GM12878 (cell line): ENCODE results near the gene PCDHGC4. TPM values are rescaled to one million over a fixed set of nuclear protein-coding genes. Genes with fewer than 3 reads are reported as not detected.
A peak's percentile ranks its signal among the peaks of the same experiment; 100 is the strongest.

Source experiments
- ATAC-seq: fragments of 200-7000 bp; cut with Tn5 transposase; 3 replicates; pipeline ENCODE4 v1.9.1; 2020; ENCODE audit warnings: mild to moderate bottlenecking, moderate library complexity
- BruUV-seq: library from RNA; stranded (reverse); fragments of 400-500 nt; replicated peaks from 2 replicates; lab custom pipeline; 2021; lab: Mats Ljungman, UMichigan
- CTCF ChIA-PET: fragments of 300-600 bp; sonication (Branson Sonifier 250); formaldehyde crosslinking; extraction: SDS; loops from one replicate; lab custom pipeline; 2021; ENCODE audit warnings: inconsistent platforms; lab: Yijun Ruan, JAX
- POLR2A ChIA-PET: fragments of 350-600 bp; formaldehyde crosslinking; extraction: SDS; loops from one replicate; lab custom pipeline; 2021; ENCODE audit warnings: inconsistent platforms; lab: Charles Lee
- RAD21 ChIA-PET: fragments of 300-600 bp; sonication (Branson Sonifier 250); formaldehyde crosslinking; loops from one replicate; lab custom pipeline; 2023; ENCODE audit warnings: antibody characterized with exemption; ENCODE audit not compliant: unreplicated experiment; lab: Charles Lee
- SMC1A ChIA-PET: fragments of 300-600 bp; sonication (Branson Sonifier 250); formaldehyde crosslinking; loops from one replicate; lab custom pipeline; 2023; ENCODE audit not compliant: unreplicated experiment, uncharacterized antibody; lab: Charles Lee
- DNase-seq: peaks from one replicate; pipeline ENCODE4 v3.0.0-alpha.2; 2011; ENCODE audit warnings: low read depth, low spot score
- FAIRE-seq: peaks from 3 replicates; lab custom pipeline; 2011; peaks lifted over from hg19 to GRCh38; lab: Jason Lieb, UNC
- H2AFZ ChIP-seq: 2 replicates; pipeline ENCODE4 v1.6.0; 2011; ENCODE audit warnings: low read depth, low read length, control low read depth; ENCODE audit not compliant: control insufficient read depth
- H3K27ac ChIP-seq: 2 replicates; pipeline ENCODE4 v1.5.1; 2011; ENCODE audit warnings: control low read depth; ENCODE audit not compliant: control insufficient read depth, insufficient read depth
- H3K27me3 ChIP-seq, 2 experiments: replicated peaks in 1 of 2; 2 replicates each; pipeline versions ENCODE4 v1.6.0 to v1.6.1; 2011; ENCODE audit warnings: low read length in 1 of 2; ENCODE audit not compliant: control insufficient read depth in 2 of 2, insufficient read depth in 2 of 2
- H3K36me3 ChIP-seq, 2 experiments: 2 replicates each; pipeline ENCODE4 v1.5.1; 2011; ENCODE audit warnings: low read length in 1 of 2; ENCODE audit not compliant: control insufficient read depth in 2 of 2, insufficient read depth in 2 of 2
- H3K4me1 ChIP-seq: 2 replicates; pipeline ENCODE4 v1.6.1; 2011; ENCODE audit warnings: mild to moderate bottlenecking, low read length, moderate library complexity, mixed read lengths; ENCODE audit not compliant: control insufficient read depth, insufficient read depth
- H3K4me2 ChIP-seq: 2 replicates; pipeline ENCODE4 v1.6.0; 2011; ENCODE audit warnings: control low read depth; ENCODE audit not compliant: control insufficient read depth, insufficient read depth
- H3K4me3 ChIP-seq: fragments of 200-600 bp; sonication (generic); 2 replicates; pipeline ENCODE4 v1.5.1; 2016
- H3K79me2 ChIP-seq: 2 replicates; pipeline ENCODE4 v1.6.0; 2011; ENCODE audit warnings: low read length; ENCODE audit not compliant: control insufficient read depth, insufficient read depth
- H3K9ac ChIP-seq: 2 replicates; pipeline ENCODE4 v1.8.0; 2011; ENCODE audit warnings: low read length, control low read depth, mixed read lengths; ENCODE audit not compliant: control insufficient read depth, insufficient read depth
- H3K9me3 ChIP-seq: replicated peaks from 3 replicates; pipeline ENCODE4 v1.5.1; 2011; ENCODE audit warnings: mild to moderate bottlenecking, low read length; ENCODE audit not compliant: control insufficient read depth, insufficient read depth
- H4K20me1 ChIP-seq: 2 replicates; pipeline ENCODE4 v1.6.0; 2011; ENCODE audit not compliant: control insufficient read depth, insufficient read depth
- CHD4 ChIP-seq: fragments of 200-600 bp; sonication (generic); IDR thresholded peaks from 2 replicates; pipeline ENCODE4 v1.6.1; 2016; ENCODE audit warnings: mild to moderate bottlenecking
- GATAD2B ChIP-seq: fragments of 450-650 bp; conservative IDR thresholded peaks from 2 replicates; pipeline ENCODE4 v1.6.1; 2017; ENCODE audit warnings: low read depth, mild to moderate bottlenecking, moderate library complexity
- HCFC1 ChIP-seq: fragments of 150-350 bp; IDR thresholded peaks from 2 replicates; pipeline ENCODE4 v1.6.1; 2014; ENCODE audit warnings: low read length
- HDAC2 ChIP-seq: fragments of 200-600 bp; sonication (generic); IDR thresholded peaks from 2 replicates; pipeline ENCODE4 v1.6.1; 2017
- JUNB ChIP-seq: IDR thresholded peaks from 2 replicates; pipeline ENCODE4 v1.6.1; 2016; ENCODE audit warnings: antibody characterized with exemption, mild to moderate bottlenecking
- MTA3 ChIP-seq: IDR thresholded peaks from 2 replicates; pipeline ENCODE4 v1.6.1; 2012; ENCODE audit warnings: low read length, inconsistent platforms, borderline replicate concordance
- MYB ChIP-seq: fragments of 150-350 bp; IDR thresholded peaks from 2 replicates; pipeline ENCODE4 v1.6.1; 2014; ENCODE audit warnings: mild to moderate bottlenecking, low read depth, low read length, borderline replicate concordance
- NRF1 ChIP-seq: conservative IDR thresholded peaks from 2 replicates; pipeline ENCODE4 v1.6.1; 2011; ENCODE audit warnings: mild to moderate bottlenecking, low read depth, low read length, improper control_type of control experiment
- REST ChIP-seq: IDR thresholded peaks from 2 replicates; pipeline ENCODE4 v1.6.1; 2012; ENCODE audit warnings: mild to moderate bottlenecking, low read depth, low read length
- SMAD1 ChIP-seq: fragments of 450-650 bp; IDR thresholded peaks from 2 replicates; pipeline ENCODE4 v1.6.1; 2018; ENCODE audit warnings: mild to moderate bottlenecking, low read depth; ENCODE audit not compliant: partially characterized antibody
- SMC3 ChIP-seq: IDR thresholded peaks from 2 replicates; pipeline ENCODE4 v1.6.1; 2011; ENCODE audit warnings: low read length, improper control_type of control experiment, borderline replicate concordance
- USF2 ChIP-seq: IDR thresholded peaks from 2 replicates; pipeline ENCODE4 v1.6.1; 2011; ENCODE audit warnings: low read depth, low read length, improper control_type of control experiment, borderline replicate concordance
- WRNIP1 ChIP-seq: IDR thresholded peaks from 2 replicates; pipeline ENCODE4 v1.6.1; 2011; ENCODE audit warnings: low read depth, low read length, improper control_type of control experiment, borderline replicate concordance
- ZBTB4 ChIP-seq: fragments of 450-650 bp; formaldehyde crosslinking; IDR thresholded peaks from 2 replicates; pipeline ENCODE4 v1.4.0; 2022; ENCODE audit warnings: mild to moderate bottlenecking, moderate library complexity
- WGBS: methylation state at CpG from one replicate; pipeline ENCODE4 v1.1.6; 2016; ENCODE audit warnings: low lambda C conversion rate; ENCODE audit not compliant: insufficient replicate concordance, insufficient coverage; ENCODE audit errors: missing lambda C conversion rate; 5-methylcytosine and 5-hydroxymethylcytosine counted together
- in situ Hi-C: fragments of 300-500 bp; cut with MboI; formaldehyde crosslinking; loops from 9 replicates; pipeline ENCODE4 v1.14.3; 2018; ENCODE audit warnings: mixed read lengths
- intact Hi-C: fragments of 100-400 bp; cut with micrococcal nuclease; formaldehyde crosslinking; loops from one replicate; pipeline ENCODE4 v1.14.2; 2022; ENCODE audit not compliant: unreplicated experiment
- polyA plus RNA-seq, 11 experiments: library from polyadenylated mRNA; depleted of rRNA in 4 of 11; unstranded in 6 of 11; stranded (reverse) in 5 of 11; fragments of >200 nt; fragmentation: Nextera tagmentation in 4 of 11; fragmentation: Illumina TruSeq in 1 of 11; extraction: Ambion mirVana in 4 of 11; extraction: Trizol in 1 of 11; gene quantifications; 1 replicate in 1 of 11; 2 replicates in 10 of 11; pipeline versions ENCODE4 v1.2.1 to v1.2.3, GENCODE V29; 2011 to 2016; ENCODE audit warnings: inconsistent platforms in 2 of 11, missing spikeins in 2 of 11, low read depth in 1 of 11
- total RNA-seq, 4 experiments: library from RNA; depleted of rRNA in 3 of 4; stranded (reverse); fragments of >200 nt in 3 of 4; fragmentation: Illumina TruSeq in 1 of 4; extraction: Trizol in 1 of 4; gene quantifications; 2 replicates each; pipeline versions ENCODE4 v1.2.1 to v1.2.3, GENCODE V29; 2013 to 2021

Gene PCDHGC4
- total and polyA plus RNA-seq, 10 of the 15 experiments (the other 5 are each of a cell fraction or from before 2014, with no cell fraction given), result 0.04 to 1.2 (median 0.52) TPM

DNA sequence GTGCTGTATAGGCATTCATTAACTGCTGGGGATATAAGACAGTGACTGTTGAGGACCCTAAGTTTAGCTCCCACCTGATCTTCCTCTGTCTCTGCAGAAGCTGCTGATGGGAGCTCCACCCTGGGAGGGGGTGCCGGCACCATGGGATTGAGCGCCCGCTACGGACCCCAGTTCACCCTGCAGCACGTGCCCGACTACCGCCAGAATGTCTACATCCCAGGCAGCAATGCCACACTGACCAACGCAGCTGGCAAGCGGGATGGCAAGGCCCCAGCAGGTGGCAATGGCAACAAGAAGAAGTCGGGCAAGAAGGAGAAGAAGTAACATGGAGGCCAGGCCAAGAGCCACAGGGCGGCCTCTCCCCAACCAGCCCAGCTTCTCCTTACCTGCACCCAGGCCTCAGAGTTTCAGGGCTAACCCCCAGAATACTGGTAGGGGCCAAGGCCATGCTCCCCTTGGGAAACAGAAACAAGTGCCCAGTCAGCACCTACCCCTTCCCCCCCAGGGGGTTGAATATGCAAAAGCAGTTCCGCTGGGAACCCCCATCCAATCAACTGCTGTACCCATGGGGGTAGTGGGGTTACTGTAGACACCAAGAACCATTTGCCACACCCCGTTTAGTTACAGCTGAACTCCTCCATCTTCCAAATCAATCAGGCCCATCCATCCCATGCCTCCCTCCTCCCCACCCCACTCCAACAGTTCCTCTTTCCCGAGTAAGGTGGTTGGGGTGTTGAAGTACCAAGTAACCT lies 26.2 kb downstream of the PCDHGC4 start:
- peaks cover 15% of the 10 kb centered on the region for H3K79me2 ChIP-seq
- no peaks in the 10 kb centered on the region for H3K9me3 ChIP-seq
- under 1% methylated on average over 13 of the region's 14 CpGs for WGBS
- H3K4me2 ChIP-seq, result peak overlapping the region; percentile 89
- H3K4me1 ChIP-seq, result peaks cover 86% of the 10 kb centered on the region
- no peaks in the 10 kb centered on the region for H4K20me1 ChIP-seq
- ATAC-seq (peak; percentile 43), DNase-seq (peak; percentile 80), FAIRE-seq (no peak)
- TSS peak; percentile 89 for BruUV-seq
- peak overlapping the region; percentile 65; the same call in 1 of the 2 replicates for H3K4me3 ChIP-seq
- no peak overlapping the region; the same call in 1 of the 2 replicates for H2AFZ ChIP-seq
- H3K27ac ChIP-seq, result peak overlapping the region; percentile 90
- ChIA-PET CTCF (interaction anchor here (0.7 to 11.9 kb wide), 19 partner anchors 8 to 191 kb away, joined by 3 to 213 read pairs (median 19); partner anchors contain the start of genes PCDHGA10, PCDHGA11, PCDHGA12 and PCDHGA5), RAD21 (interaction anchor here (1.2 to 11.6 kb wide), 8 partner anchors 12 to 98 kb away, joined by 6 to 109 read pairs (median 11); partner anchors contain the start of genes PCDHGA10, PCDHGA11, PCDHGA12 and PCDHGC3), POLR2A (interaction anchor here (0.8 to 1.2 kb wide), 3 partner anchors 9 to 35 kb away, joined by 3 to 4 read pairs (median 3); partner anchors contain the start of gene PCDHGC3), SMC1A (interaction anchor here (1.1 to 10.8 kb wide), 9 partner anchors 15 to 90 kb away, joined by 3 to 176 read pairs (median 6); partner anchors contain the start of genes PCDHGA11, PCDHGA12 and PCDHGC3)
- in situ Hi-C loops (no loop called here), intact Hi-C loops (loop anchor here (5.0 kb wide), 1 partner anchor 126 kb away; the partner anchor contains the start of genes HDAC3 and RELL2)
- no peaks in the 10 kb centered on the region for H3K27me3 ChIP-seq
- H3K36me3 ChIP-seq, result peaks cover 3 to 7% of the 10 kb centered on the region in 2 experiments
- peak overlapping the region; percentile 74 for H3K9ac ChIP-seq
- TF ChIP-seq MYB (no peak), REST (no peak), GATAD2B (no peak), SMAD1 (no peak), HCFC1 (no peak), HDAC2 (no peak), JUNB (no peak), SMC3 (no peak), WRNIP1 (no peak), CHD4 (no peak), ZBTB4 (CRISPR knock-in tag) (no peak), MTA3 (no peak), USF2 (no peak), NRF1 (no peak)
